AG04450 (cell line): ENCODE data around the gene SRRD. TPM values are rescaled to one million over a fixed set of nuclear protein-coding genes. Genes with fewer than 3 reads are reported as not detected.

Experiments used
- CTCF ChIA-PET: fragments of 300-600, 350-600 bp; formaldehyde crosslinking; extraction: SDS; loops from one replicate; lab custom pipeline; 2022; ENCODE audit warnings: antibody characterized with exemption, inconsistent platforms; lab: Charles Lee
- POLR2A ChIA-PET: fragments of 350-600 bp; formaldehyde crosslinking; extraction: SDS; loops from one replicate; lab custom pipeline; 2021; ENCODE audit warnings: antibody characterized with exemption, inconsistent platforms; lab: Yijun Ruan, JAX
- DNase-seq: peaks from one replicate; pipeline ENCODE4 v3.0.0-alpha.2; 2011; ENCODE audit warnings: low read depth, low spot score
- H3K27ac ChIP-seq: one replicate; pipeline ENCODE4 v1.5.1; 2012; ENCODE audit warnings: low read depth, low read length, control low read depth
- H3K27me3 ChIP-seq: one replicate; pipeline ENCODE4 v1.6.0; 2012; ENCODE audit warnings: low read length; ENCODE audit not compliant: control insufficient read depth, insufficient read depth
- H3K4me3 ChIP-seq: 2 replicates; pipeline ENCODE4 v1.5.1; 2011; ENCODE audit warnings: mild to moderate bottlenecking, low read depth, low read length, control low read depth
- H3K9me3 ChIP-seq: 2 replicates; pipeline ENCODE4 v1.5.1; 2012; ENCODE audit warnings: low read length; ENCODE audit not compliant: control insufficient read depth, insufficient read depth
- polyA plus RNA-seq: library from polyadenylated mRNA; depleted of rRNA; stranded (reverse); fragments of >200 nt; gene quantifications from 2 replicates; pipeline ENCODE4 v1.2.3, GENCODE V29; 2011
- TF ChIP-seq, protein P1 (sequence below): IDR thresholded peaks from 2 replicates; pipeline ENCODE4 v1.5.1; 2011; ENCODE audit warnings: low read depth, low read length, control low read depth, inconsistent platforms

SRRD gene
- polyA plus RNA-seq, 1 experiment: 38.5 TPM

DNA sequence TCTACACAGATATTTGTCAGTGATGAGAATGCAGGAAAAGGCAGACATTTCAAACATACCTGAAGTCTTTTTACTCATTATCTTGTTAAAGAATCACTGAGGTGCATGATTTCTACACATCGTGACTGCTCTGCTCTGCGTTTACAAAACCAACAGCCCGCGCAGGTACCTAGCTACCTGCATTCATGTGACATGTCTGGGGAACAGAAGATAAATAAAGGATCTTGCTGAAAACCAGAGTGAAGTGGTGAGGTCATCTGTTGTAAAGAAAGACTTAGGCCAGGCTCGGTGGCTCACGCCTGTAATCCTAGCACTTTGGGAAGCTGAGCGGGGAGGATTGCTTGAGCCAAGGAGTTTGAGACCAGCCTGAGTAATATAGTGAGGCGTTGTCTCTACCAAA is 38.9 kb upstream of the SRRD start:
- ChIA-PET POLR2A (no interaction called here), CTCF (interaction anchor here (0.9 to 1.5 kb wide), 2 partner anchors 16 to 80 kb away, joined by 3 to 5 read pairs; no protein-coding TSS in a partner anchor)
- Histone ChIP-seq H3K27ac (no peak overlapping the region), H3K4me3 (no peak overlapping the region), H3K9me3 (no peaks in the 10 kb centered on the region), H3K27me3 (no peaks in the 10 kb centered on the region)
- no peak for DNase-seq
- TF ChIP-seq, protein P1, sequence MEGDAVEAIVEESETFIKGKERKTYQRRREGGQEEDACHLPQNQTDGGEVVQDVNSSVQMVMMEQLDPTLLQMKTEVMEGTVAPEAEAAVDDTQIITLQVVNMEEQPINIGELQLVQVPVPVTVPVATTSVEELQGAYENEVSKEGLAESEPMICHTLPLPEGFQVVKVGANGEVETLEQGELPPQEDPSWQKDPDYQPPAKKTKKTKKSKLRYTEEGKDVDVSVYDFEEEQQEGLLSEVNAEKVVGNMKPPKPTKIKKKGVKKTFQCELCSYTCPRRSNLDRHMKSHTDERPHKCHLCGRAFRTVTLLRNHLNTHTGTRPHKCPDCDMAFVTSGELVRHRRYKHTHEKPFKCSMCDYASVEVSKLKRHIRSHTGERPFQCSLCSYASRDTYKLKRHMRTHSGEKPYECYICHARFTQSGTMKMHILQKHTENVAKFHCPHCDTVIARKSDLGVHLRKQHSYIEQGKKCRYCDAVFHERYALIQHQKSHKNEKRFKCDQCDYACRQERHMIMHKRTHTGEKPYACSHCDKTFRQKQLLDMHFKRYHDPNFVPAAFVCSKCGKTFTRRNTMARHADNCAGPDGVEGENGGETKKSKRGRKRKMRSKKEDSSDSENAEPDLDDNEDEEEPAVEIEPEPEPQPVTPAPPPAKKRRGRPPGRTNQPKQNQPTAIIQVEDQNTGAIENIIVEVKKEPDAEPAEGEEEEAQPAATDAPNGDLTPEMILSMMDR: no peak

DNA sequence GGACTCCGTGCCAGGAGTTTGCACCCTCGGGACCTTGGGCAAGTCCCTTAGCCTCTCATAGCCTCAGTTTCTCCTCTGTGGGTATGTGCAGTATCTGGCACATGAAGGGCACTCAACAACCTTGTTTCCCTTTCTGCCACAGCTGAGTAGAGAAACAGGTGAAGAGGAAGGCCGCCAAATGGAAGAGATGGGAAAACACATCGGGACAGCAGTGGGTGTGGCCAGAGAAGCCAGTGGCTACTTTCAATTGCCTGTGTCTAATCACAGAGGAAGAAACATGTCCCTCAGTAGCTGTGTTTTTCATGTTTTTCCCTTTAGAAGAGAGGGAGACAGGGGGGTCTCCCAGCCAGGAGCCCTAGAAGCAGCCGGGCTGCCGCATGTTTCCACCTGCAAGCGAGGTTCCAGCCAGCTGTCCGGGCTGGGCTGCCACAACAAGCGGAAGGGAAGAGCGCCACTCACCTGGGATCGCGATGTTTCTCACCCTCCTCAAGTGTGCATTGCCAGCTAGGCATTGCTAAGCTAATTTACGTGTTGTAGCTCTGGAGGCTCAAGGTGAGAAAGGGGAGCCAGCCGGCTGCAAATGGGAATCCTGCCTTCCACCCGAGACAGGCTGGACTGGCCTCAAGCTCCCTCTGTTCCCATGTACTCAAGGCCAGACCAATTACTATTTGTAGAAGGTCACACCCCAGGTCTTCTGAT is 38.0 kb upstream of the SRRD start:
- Histone ChIP-seq H3K27me3 (no peaks in the 10 kb centered on the region), H3K27ac (no peak overlapping the region), H3K4me3 (no peak overlapping the region), H3K9me3 (no peaks in the 10 kb centered on the region)
- ChIA-PET POLR2A (no interaction called here), CTCF (interaction anchor here (1.5 to 1.8 kb wide), 3 partner anchors 15 to 81 kb away, joined by 3 to 8 read pairs (median 7); no protein-coding TSS in a partner anchor)
- no peak for DNase-seq
- TF ChIP-seq, protein P1: no peak

DNA sequence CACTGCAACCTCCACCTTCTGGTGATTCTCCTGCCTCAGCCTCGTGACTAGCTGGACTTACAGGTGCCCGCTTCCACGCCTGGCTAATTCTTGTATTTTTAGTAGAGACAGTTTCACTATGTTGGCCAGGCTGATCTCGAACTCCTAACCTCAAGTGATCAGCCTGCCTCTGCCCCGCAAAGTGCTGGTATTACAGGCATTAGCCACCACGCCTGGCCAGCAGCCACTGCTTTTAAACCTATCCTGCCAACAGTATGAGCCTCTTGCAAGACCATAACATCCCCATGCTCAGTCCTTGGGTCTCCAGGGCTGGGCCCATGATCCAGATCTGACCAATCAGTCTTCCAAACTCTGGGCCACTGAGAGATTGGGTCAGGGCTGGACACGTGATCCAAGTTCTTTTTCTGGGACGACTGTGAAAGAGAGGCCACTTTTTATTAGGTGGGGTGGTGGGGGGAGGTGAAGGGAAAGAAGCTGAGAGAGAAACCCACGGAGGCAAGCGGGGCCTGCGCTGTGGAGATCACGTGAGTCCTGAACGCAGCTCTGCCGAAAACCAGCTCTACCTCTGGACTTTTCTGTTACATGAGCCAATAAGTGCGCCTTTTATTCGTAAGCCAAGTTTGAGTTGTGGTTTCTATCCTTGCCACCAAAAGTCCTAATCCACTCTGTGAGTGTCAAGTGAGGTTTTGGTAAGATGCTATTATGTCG is 36.7 kb upstream of the SRRD start:
- Histone ChIP-seq H3K27ac (no peak overlapping the region), H3K9me3 (no peaks in the 10 kb centered on the region), H3K27me3 (no peaks in the 10 kb centered on the region), H3K4me3 (no peak overlapping the region)
- ChIA-PET CTCF (interaction anchor here (1.8 kb wide), 2 partner anchors 13 to 82 kb away, joined by 7 to 8 read pairs; no protein-coding TSS in a partner anchor), POLR2A (no interaction called here)
- no peak for DNase-seq
- TF ChIP-seq, protein P1: no peak

DNA sequence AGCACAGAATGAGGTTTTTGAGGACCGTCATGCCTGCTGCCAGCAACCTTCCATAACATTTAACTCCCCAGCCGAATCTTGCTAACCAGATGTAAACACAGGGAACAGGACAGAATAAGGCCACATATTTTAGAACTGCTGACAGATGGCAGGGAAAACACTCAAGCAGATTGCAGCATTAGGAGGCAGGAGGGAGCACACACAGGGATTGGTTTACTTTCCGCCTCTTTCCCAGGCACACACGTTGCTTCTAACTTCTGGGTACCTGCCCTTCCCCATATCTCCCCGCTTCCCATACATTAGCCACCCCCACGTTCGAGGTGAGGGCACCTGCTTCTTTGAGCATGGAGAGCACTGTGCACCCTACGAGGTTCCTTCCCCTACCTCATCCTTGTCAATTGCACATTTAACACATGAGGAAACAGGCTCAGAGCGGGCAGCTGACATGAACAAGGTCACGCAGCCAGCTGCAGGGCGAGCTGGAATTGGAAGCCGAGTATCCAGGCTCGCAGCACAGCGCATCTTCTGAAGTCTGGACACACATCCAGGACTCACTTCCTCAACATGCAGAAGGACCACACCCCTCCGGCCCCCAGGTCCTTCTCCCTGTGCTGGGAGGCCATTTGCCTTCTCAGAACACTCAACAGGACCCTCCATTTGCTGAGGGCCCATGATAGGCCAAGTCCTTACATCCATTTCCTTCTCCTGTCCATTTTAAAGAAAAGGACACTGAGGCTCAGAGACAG is 35.9 kb upstream of the SRRD start:
- ChIA-PET POLR2A (no interaction called here), CTCF (interaction anchor here (1.7 to 1.8 kb wide), 2 partner anchors 12 to 83 kb away, joined by 7 to 8 read pairs; no protein-coding TSS in a partner anchor)
- Histone ChIP-seq H3K9me3 (no peaks in the 10 kb centered on the region), H3K4me3 (no peak overlapping the region), H3K27me3 (no peaks in the 10 kb centered on the region), H3K27ac (no peak overlapping the region)
- no peak for DNase-seq
- TF ChIP-seq, protein P1: no peak
